Body of pancreas (tissue), 4 donors: ENCODE results near the gene GRIA4. TPM values are rescaled to one million over a fixed set of nuclear protein-coding genes. Genes with fewer than 3 reads are reported as not detected.

Experiments
- ATAC-seq: fragments of 150-250 bp; one replicate; pipeline ENCODE4 v1.9.1; 2016
- DNase-seq, 4 donors: peaks; one replicate each; pipeline ENCODE4 v3.0.0-alpha.2; 2019
- H3K27ac ChIP-seq, 4 donors: fragments of 200-600 bp; sonication (generic); 1 replicate in 3 of 4; 2 replicates in 1 of 4; pipeline versions ENCODE4 v1.5.1 to v1.6.1; 2016 to 2019; ENCODE audit warnings: mild to moderate bottlenecking in 1 of 4, mixed read lengths in 1 of 4, moderate library complexity in 1 of 4
- H3K27me3 ChIP-seq, 2 donors: fragments of 200-600 bp; sonication (generic); one replicate each; pipeline ENCODE4 v1.6.0; 2016; ENCODE audit warnings: mild to moderate bottlenecking in 1 of 2
- H3K36me3 ChIP-seq, 2 donors: fragments of 200-600 bp; sonication (generic); replicated peaks in 1 of 2; 2 replicates each; pipeline ENCODE4 v1.5.1; 2016; ENCODE audit warnings: low read depth in 2 of 2; ENCODE audit not compliant: insufficient read depth in 1 of 2
- H3K4me1 ChIP-seq: fragments of 200-600 bp; sonication (generic); one replicate; pipeline ENCODE4 v1.6.0; 2016
- H3K4me3 ChIP-seq, 2 donors: fragments of 200-600 bp; sonication (generic); 1 replicate in 1 of 2; 2 replicates in 1 of 2; pipeline ENCODE4 v1.5.1; 2016 to 2019
- H3K9me3 ChIP-seq, 3 donors: fragments of 200-600 bp; sonication (generic); 1 replicate in 2 of 3; 2 replicates in 1 of 3; pipeline ENCODE4 v1.5.1; 2016
- POLR2A ChIP-seq, 3 donors: fragments of 450-650 bp; IDR thresholded peaks; one replicate each; pipeline ENCODE4 v1.6.1; 2016; ENCODE audit warnings: antibody characterized with exemption in 3 of 3, mild to moderate bottlenecking in 2 of 3
- WGBS, 2 donors: methylation state at CpG; one replicate each; pipeline ENCODE4 v1.1.5; 2017; 5-methylcytosine and 5-hydroxymethylcytosine counted together
- intact Hi-C: fragments of 100-400 bp; cut with DNase I; formaldehyde crosslinking; loops from one replicate; pipeline ENCODE4 v1.15.1; 2023
- total RNA-seq, 2 donors: library from RNA; depleted of rRNA; stranded (reverse); fragments of >200 nt; gene quantifications; one replicate each; pipeline ENCODE4 v1.1.0, GENCODE V29; 2016
- TF ChIP-seq, protein P1 (sequence below), 7 experiments: fragments of 450-650 bp in 4 of 7; fragments of 200-600 bp in 3 of 7; sonication (generic) in 3 of 7; IDR thresholded peaks; one replicate each; pipeline ENCODE4 v1.5.1; 2016 to 2019; ENCODE audit warnings: antibody characterized with exemption in 7 of 7

GRIA4 gene
- total RNA-seq, 2 donors from 2014 or later, result 0.26 TPM; not detected in 1

GRCh38 chr11:105906517-105906916, 296.6 kb downstream of the GRIA4 start:
- DNase-seq (no peak), ATAC-seq (no peak)
- TF ChIP-seq, protein P1, sequence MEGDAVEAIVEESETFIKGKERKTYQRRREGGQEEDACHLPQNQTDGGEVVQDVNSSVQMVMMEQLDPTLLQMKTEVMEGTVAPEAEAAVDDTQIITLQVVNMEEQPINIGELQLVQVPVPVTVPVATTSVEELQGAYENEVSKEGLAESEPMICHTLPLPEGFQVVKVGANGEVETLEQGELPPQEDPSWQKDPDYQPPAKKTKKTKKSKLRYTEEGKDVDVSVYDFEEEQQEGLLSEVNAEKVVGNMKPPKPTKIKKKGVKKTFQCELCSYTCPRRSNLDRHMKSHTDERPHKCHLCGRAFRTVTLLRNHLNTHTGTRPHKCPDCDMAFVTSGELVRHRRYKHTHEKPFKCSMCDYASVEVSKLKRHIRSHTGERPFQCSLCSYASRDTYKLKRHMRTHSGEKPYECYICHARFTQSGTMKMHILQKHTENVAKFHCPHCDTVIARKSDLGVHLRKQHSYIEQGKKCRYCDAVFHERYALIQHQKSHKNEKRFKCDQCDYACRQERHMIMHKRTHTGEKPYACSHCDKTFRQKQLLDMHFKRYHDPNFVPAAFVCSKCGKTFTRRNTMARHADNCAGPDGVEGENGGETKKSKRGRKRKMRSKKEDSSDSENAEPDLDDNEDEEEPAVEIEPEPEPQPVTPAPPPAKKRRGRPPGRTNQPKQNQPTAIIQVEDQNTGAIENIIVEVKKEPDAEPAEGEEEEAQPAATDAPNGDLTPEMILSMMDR (IDR thresholded peaks at IDR 0.05), result no peak
- TF ChIP-seq POLR2A (IDR thresholded peaks at IDR 0.05), result no peak
- Histone ChIP-seq H3K27me3 (no peaks in the 10 kb centered on the region), H3K4me3 (no peak overlapping the region), H3K27ac (no peak overlapping the region), H3K9me3 (no peaks in the 10 kb centered on the region), H3K36me3 (no peaks in the 10 kb centered on the region), H3K4me1 (no peaks in the 10 kb centered on the region)
- intact Hi-C loops, result no loop called here
- 69 to 74% methylated on average over 5 of the region's 5 CpGs for WGBS, 2 donors

- WGBS, 2 donors, result 76 to 90% methylated on average over 2 of the region's 2 CpGs
- intact Hi-C loops, result no loop called here
- TF ChIP-seq POLR2A (IDR thresholded peaks at IDR 0.05), result no peak
- TF ChIP-seq, protein P1 (IDR thresholded peaks at IDR 0.05), result no peak
Observed at GRCh38 chr11:105907319-105907718, 297.4 kb downstream of the GRIA4 start.

DNA sequence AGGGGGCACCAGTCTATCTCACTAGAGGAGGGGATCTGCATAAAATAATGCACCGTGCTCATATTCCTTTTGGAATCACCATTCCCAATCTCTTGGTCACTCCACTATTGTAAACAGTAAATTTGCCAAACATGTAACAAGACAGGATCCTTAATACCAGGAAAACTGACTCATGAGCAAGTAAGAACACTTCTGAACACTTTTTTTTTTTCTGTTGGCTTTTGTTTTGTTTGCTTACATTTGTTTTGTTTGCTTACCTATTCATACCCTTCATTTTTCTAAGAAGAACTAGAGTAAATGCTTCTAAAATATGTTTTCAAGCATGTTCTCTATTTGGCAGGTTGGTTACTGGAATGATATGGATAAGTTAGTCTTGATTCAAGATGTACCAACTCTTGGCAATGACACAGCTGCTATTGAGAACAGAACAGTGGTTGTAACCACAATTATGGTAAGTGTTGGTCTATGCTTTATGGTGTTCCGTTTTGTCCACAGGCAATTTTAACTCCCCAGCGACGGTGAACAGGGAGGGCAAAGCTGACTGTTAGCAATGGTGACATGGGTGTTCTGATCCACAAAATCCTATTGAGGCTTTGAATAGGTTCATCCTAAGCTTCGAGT, 300.3 kb downstream of the GRIA4 start:
- H3K9me3 ChIP-seq, result no peaks in the 10 kb centered on the region
- DNase-seq, result no peak
- no peak for TF ChIP-seq POLR2A (IDR thresholded peaks at IDR 0.05)
- TF ChIP-seq, protein P1 (IDR thresholded peaks at IDR 0.05), result no peak
- no peak for ATAC-seq
- intact Hi-C loops, result no loop called here
- H3K27me3 ChIP-seq, result no peaks in the 10 kb centered on the region
- H3K36me3 ChIP-seq, result no peaks in the 10 kb centered on the region
- H3K4me3 ChIP-seq, result no peak overlapping the region
- WGBS, 2 donors, result 72 to 74% methylated on average over 5 of the region's 5 CpGs
- H3K4me1 ChIP-seq, result no peaks in the 10 kb centered on the region
- H3K27ac ChIP-seq, result no peak overlapping the region

More at GRCh38 chr11:105907319-105907718, 297.4 kb downstream of the GRIA4 start:
- H3K9me3 ChIP-seq, result no peaks in the 10 kb centered on the region
- DNase-seq (no peak), ATAC-seq (no peak)
- no peak overlapping the region for H3K4me3 ChIP-seq
- no peaks in the 10 kb centered on the region for H3K27me3 ChIP-seq
- no peaks in the 10 kb centered on the region for H3K4me1 ChIP-seq
- H3K36me3 ChIP-seq, result no peaks in the 10 kb centered on the region
- no peak overlapping the region for H3K27ac ChIP-seq

GRCh38 chr11:105911454-105911853, 301.6 kb downstream of the GRIA4 start:
- no peaks in the 10 kb centered on the region for H3K36me3 ChIP-seq
- no peak overlapping the region for H3K27ac ChIP-seq
- ATAC-seq (no peak), DNase-seq (no peak)
- WGBS, 2 donors, result 90 to 100% methylated on average over 1 of the region's 1 CpG
- no peak for TF ChIP-seq POLR2A (IDR thresholded peaks at IDR 0.05)
- TF ChIP-seq, protein P1 (IDR thresholded peaks at IDR 0.05), result no peak
- H3K4me3 ChIP-seq, result no peak overlapping the region
- H3K27me3 ChIP-seq, result no peaks in the 10 kb centered on the region
- H3K9me3 ChIP-seq, result no peaks in the 10 kb centered on the region
- intact Hi-C loops, result no loop called here
- no peaks in the 10 kb centered on the region for H3K4me1 ChIP-seq

- no peaks in the 10 kb centered on the region for H3K9me3 ChIP-seq
- no peak for ATAC-seq
- no peaks in the 10 kb centered on the region for H3K27me3 ChIP-seq
- TF ChIP-seq POLR2A (IDR thresholded peaks at IDR 0.05), result no peak
- TF ChIP-seq, protein P1 (IDR thresholded peaks at IDR 0.05), result no peak
- no peak overlapping the region for H3K4me3 ChIP-seq
- no peak for DNase-seq
- intact Hi-C loops, result no loop called here
- no peaks in the 10 kb centered on the region for H3K36me3 ChIP-seq
- whole genome bisulfite sequencing, 2 donors, result 55 to 63% methylated on average over 2 of the region's 2 CpGs
- no peaks in the 10 kb centered on the region for H3K4me1 ChIP-seq
- no peak overlapping the region for H3K27ac ChIP-seq
Observed at GRCh38 chr11:105912666-105913065, 302.8 kb downstream of the GRIA4 start.
